HG03097 (cell line): ENCODE measurements around the gene RRP15.

Experiments used
- ATAC-seq: cut with Tn5 transposase; IDR thresholded peaks from one replicate; pipeline ENCODE4 v1.9.1; 2021; ENCODE audit not compliant: unreplicated experiment, low FRiP score

Gene RRP15, protein sequence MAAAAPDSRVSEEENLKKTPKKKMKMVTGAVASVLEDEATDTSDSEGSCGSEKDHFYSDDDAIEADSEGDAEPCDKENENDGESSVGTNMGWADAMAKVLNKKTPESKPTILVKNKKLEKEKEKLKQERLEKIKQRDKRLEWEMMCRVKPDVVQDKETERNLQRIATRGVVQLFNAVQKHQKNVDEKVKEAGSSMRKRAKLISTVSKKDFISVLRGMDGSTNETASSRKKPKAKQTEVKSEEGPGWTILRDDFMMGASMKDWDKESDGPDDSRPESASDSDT

DNA sequence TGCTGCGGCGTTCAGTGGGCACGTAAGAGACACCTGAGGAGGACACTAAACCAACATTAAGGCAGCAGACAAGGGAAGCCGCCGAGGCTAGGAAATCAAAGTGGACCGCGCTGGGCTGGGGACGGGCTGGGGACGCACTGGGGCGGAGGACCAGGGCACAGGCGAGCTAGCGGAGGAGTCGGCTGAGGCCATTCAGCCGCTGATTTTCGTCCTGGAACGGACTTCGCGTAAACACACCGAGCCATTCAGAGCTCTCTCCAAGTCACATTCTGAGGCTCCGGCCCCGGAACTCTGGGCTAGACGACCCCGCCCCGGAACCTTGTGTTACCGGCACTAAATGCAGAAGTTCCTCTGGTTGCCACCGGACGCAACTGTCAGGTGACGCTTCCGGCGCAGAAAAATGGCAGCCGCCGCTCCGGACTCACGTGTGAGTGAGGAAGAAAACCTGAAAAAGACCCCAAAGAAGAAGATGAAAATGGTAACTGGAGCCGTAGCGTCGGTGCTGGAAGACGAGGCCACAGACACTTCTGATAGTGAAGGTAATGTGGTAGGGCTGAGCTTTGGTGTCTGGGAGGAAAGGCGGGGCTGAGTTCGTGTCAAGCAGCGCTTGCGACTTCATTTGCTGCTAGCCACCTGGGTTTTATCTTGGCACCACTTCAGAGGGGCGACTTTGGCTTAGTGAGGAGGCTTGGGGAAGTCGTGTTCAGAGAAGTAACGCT, at the start of gene RRP15:
Gene RRP15 (plus strand): TSS at position 377 of the 719 bp plus-strand sequence. CDS start 24 bp downstream, at position 401.
- ATAC-seq, result peak; percentile 99

DNA sequence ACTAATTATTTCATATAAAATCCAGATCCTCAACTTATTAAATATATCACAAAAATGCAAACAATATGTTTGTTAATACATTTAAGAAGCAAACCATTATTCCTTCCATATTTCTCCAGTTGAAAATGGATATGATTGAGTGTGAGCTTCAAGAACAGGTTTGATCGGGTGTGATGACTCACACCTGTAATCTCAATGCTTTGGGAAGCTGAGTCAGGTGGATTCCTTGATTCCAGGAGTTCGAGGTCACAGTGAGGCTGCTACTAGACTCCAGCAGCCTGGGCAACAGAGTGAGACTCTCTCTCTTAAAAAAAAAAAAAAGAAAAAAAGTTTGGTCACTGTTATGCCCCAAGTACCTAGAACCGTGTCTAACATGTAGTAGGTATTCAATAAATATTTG, 42.9 kb upstream of the RRP15 start:
- no peak for ATAC-seq

DNA sequence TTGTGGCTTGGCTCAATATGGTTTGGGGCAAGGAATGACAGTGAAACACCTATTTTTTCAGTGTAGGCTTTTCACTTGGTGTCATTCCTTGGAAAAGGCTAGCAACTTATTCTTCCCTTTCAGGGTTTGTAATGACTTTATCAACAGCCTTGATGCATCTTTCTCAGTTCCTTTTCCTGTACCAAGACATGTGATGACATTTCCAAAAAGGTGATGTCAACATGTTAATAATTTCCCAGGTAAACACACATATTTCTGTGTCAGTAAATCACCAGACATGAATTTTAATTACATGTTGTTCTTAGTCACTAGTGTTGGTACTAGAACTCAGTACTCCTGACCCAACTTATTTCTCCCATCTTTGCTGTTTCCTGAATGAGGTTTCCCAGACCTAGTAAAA, 37.8 kb upstream of the RRP15 start:
- ATAC-seq, result no peak

DNA sequence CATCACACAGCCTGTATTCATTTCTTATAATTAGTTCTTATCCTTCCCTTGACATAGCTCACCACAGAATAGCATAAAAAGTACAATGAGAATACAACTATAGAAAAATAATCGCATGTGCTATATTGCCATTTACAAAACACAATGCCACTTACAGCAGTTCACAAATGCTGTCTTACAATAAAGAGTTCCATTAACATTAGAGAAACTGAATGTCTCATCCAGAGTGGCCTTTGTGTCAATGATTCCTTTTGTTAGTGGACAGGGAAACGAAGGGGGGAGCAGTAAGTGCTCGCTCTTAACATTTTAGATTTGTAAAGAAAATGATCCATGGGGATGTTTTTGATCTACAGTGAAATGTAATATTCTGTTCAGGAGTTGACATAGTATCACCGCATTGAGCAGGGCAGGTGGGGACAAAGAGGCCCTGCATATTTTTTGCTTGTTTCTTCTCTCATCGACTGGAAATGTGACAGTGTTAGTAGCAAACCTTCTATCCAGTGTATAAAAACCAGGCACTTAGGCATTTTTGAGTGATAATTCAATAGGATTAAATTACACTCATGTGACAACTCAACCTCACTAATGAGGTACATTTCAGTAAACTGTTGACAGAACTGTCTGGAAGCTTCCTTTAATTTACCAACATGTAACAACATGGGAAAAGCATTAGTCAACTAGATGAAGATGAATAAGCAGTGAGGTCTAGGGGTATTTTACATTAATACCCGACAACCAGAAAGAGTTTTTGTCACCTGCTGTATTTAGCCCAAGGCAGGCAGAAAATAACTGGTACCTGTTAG, 35.6 kb upstream of the RRP15 start:
- ATAC-seq, result no peak

DNA sequence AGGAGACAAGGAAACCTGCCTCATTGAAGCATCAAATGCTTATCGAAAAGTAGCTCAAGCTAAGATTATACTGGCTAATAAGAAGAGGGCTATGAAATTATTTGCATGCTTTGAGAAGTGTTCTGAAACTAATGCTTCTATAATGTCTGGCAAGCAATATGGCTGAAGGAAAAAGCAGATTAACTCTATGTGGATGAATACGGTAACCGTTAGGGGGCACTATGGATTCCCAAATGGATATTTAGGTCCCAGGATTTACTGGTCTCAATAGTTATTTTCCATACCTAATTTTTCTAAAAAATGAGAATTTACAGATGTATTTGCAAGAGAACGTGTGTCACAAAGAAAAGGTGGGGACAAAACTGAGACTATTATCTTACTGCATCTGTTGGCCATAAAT, 34.6 kb upstream of the RRP15 start:
- ATAC-seq, result no peak

DNA sequence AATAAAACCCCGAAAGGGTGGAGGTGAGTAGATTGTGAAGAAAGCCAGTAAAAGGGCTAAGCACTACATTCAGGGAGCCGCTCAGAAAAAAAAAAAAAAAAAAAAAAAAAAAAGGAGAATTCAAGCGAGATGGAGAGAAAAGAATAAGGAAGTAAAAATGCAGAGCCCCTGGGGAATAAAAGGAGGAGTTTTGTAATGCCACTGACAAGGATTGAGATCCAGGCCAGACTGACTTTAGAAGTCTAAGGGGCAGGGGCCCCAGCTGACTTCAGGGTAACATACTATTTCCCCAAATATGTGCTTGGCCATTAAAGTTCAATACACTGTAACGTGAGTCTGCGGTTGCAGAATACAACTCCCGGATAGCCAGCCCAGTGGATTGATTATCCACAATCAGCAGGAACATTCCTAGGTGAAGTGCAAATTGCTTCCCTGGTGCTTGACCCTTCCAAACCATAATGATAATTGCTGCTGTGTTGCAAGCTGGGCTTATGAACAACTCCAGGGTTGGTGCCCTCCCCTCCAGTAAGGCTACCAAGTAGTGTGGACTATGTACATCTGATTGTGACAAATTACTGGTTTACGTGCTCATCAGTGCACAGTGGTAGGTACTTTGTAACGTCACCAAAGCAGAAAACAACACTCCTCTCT, 30.7 kb upstream of the RRP15 start:
- ATAC-seq, result no peak

DNA sequence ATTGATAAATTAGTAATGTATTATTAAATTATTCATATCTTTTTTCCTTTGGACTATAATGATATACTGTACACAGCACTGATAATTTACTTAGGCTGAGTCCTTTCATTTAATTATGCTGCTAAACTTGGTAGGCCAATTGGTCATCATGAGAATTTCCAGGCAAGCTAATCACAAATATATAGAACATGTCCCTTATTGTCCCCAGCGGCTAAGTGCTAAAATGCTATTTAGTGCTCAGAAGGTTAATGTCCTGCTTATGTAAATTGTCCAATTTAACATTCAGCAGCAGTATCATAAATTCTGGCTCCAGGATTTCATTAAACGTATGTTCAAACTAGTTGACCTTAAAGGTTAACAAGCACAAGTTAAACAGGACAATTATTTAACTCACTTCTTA, 30.0 kb upstream of the RRP15 start:
- no peak for ATAC-seq

DNA sequence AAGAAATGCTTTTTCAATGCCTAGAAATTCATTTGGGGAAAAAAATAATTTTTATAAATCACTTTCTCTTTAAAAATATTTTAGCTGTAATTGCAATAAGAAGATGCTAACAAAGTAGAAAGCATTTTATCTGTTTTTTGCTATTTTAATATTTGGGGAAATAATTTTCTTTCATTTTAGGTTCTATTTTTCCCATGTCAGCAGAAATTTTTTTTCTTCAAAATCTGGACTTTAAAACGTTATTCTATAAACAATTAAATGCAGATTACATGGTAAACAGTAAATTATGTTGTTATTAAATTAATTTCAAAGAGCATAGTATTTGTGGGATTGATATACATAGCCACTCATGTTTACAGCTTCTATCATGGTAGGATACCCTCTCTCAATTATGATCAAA, 27.7 kb upstream of the RRP15 start:
- no peak for ATAC-seq

DNA sequence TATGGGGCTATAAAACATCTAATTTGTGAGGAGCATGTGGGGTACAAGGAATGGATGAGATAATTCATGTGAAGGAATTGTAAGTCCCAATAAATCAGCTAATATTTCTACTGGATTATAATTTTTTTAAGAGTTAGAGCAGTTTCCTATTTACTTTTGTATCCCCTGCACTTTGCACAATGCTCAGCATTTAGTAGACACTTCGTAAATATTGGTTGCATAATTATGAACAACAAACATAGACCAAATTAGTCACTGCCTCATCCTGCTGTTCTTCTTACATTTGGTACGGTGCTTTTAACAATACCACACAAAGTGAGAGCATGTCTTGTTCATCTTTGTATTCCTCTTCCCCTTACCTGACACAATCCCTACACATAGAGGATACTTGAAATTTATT, 27.1 kb upstream of the RRP15 start:
- ATAC-seq, result no peak

DNA sequence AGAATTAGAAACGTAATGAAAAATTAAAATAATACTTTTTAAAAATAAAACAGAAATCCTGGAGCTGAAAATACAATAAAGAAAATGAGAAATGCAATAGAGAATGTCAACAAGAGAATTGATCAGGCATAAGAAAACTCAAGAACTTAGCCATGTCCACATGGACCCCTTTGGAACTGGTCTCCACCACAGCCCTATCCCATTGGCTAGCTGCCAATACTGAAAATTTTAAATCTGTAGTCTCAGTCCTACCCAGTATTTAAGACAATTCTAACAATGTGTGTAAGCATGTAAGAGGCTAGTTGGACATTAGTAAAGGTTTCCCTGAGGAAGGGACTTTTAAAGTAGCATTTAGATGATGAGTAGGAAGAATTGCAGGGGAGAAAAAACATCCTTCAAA, 25.8 kb upstream of the RRP15 start:
- no peak for ATAC-seq

DNA sequence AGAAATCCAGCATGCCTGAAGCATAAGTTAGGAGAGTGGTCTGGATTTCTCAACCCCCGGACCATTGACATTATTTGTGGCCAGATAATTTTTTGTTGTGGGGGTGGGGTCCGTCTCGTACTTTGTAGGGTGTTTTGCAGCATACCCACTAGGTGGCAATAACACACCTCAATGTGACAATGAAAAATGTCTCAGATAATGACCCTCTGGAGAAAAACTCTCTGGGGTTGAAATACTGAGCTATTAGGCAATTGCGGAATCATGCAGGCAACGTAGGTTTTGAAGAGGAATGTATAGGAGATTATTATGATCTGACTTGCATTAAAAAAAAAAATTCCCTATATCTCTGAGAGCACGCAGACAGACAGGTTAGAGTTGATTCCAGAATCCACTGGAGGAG, 25.3 kb upstream of the RRP15 start:
- no peak for ATAC-seq

DNA sequence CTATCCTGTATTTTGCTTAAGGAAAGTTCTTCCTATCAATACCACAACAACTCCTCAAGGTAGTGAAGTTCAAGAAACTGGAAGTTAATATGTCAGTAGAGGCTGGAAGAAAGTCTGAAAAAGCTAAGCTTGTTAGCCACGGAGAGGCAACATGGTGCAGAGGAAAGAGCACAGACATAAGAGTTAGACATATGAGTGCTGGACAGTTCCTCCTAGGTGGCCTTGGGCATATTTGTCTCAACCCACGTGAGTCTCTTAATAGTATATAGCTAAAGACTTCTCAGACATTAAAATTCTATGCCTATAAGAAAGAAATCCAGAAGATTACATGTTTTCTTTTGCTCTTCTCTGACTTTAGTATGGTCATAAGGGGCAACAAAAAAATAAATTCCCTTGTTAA, 22.8 kb upstream of the RRP15 start:
- no peak for ATAC-seq

DNA sequence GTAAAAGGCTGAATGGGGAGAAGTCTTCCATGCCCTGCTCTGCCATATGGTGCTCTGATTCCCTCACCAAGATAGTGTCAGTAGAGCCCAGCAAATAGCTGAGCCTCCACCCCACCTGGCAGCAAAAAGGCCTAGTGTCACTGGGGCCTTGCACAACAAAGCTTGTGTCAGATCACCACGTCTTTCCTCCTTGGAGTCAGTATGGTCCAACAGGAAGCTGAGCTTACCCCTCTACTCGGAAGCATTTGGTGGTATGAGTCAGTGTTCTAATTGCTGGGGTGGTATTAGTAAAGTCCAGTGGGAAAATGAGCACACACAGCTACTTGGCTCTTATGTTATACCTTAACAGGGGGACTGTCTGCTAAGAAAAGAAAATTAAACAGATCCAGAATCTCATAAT, 18.7 kb upstream of the RRP15 start:
- ATAC-seq, result no peak

DNA sequence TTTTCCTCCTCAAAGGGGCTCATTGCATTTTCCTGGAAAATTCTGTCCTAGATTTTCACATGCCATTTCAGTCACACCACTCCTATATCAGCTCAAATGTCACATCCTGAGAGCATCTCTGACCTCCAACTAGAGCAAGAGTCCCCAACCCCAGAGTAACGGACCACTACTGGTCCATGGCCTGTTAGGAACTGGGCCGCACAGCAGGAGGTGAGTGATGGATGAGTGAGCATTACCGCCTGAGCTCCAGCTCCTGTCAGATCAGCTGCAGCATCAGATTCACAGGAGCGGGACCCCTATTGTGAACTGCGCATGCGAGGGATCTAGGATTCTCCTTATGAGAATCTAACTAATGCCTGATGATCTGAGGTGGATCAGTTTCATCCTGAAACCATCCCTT, 12.7 kb upstream of the RRP15 start:
- ATAC-seq, result no peak

DNA sequence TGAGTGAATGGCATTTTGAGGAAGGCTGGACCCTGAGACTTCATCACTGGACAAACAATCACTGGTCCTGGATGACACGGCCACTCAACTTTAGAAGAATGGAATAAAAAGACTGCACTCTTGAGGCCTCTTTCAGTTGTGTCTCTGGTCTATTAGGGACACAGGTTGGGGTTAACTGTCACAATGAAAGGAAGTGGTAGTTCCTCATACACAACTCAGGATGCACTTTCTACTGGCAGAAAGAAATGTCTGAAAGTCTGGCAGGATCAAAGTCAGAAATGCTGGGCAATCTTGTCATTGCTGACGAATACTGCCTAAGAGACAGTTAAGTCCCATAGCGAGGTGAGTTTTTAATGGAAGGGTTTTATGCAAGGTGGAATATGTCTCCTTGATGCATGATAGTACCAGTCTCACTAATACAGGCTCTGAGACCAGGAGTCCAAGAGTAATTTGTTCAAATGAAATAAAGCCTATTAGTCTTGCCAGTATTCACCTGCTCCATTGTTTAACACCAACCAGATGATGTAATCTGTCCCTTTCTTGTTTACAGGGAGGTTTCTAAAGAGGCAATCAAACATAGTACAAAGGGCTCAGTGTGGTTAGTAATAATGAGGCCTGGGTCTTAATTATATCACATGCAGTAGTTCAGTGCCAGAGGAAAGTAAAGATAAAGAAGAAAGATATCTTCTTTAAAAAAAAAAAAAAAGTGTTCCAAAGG, 11.2 kb upstream of the RRP15 start:
- ATAC-seq, result no peak

DNA sequence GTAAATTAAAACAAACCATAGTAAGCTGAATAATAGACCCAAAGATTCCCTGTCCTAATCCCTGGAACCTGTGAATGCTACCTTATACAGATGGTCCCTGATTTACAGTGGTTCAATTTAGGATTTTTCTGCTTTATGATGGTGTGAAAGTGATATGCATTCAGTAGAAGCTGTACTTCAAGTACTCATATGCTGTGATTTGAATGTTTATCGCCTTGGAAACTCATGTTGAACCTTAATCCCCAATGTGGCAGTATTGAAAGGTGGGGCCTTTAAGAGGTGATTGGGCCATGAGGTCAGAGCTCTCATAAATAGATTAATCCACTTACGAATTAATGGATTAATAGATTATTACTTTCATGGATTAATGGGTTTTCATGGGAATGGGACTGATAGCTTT, 10.6 kb upstream of the RRP15 start:
- ATAC-seq, result no peak

DNA sequence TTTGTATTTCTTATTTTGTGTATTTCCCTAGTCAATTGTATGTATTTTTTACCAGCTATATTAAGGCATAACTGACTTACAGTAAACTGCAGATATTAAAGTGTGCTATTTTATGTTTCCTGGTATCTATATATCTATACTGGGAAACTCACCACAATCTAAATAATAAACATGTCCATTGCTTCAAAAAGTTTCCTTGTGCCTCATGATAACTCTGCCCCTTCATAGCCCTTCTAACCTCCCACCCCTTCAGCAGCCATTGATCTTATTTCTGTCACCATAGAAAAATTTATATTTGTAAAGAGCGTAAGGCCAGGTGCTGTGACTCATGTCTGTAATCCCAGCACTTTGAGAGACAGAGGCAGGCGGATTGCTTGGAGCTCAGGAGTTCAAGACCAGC, 9.3 kb upstream of the RRP15 start:
- no peak for ATAC-seq

DNA sequence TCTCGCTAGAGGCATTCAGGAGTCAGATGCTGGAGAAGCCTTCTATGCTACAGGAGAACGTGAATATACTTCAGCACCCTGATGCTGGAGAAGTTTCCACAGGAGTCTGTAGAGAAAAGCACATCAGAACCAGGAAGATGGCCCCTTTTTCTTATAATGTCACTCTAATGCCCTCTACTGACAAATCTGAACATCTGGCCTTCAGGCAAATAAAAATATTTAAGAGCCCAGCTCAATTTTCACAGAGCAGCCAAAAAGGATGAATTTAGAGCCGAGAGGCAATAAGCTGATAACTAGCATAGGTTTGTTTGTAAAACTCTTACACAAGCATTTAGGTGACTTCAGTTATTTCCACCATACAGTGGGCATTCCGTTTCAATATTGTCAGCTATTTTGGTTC, 3.8 kb upstream of the RRP15 start:
- ATAC-seq, result no peak

DNA sequence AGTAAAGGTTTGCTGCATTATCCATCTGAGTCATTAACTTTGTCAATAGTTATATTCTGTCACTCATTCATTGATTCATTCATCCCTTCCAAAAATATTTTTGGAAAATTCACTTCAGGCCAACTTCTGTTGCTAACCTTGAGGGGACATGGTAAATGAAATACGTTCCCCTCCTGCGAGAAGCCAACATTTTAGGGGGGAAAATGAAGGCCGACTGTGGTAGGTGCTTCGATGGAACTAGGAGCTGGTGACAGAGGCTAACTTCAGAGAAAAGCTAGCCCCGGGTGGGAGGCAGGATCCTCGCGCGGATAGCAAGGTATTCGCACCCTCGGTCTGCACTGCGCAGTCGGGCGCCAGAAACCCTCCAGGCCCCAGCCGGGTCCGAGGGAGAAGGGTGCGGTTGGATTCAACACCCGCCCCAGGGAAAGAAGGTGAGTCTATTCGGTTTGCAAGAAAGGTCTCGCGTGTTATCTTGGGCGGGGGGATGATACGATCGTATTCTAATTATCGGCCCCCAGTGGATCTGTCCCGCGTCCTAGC, 646 bp upstream of the RRP15 start:
- ATAC-seq, result peak; percentile 12

DNA sequence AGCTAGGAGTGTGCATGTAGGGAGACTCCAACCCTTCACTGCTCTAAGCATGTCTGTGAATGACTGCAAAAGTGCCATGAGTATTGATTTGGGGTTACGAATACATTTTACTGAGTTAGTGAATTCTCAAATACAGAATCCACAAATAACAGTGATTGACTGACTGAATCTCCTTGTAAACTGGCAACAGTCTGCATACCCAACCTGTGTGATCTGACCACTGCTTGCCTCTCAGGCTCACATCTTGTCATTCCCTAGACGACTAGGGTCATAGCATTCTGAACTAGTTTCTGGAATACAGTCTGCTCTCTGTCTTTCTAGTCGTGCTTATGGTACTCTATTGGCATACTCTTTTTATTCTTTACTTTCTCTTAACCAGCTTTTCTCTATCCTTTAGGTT, 7.4 kb downstream of the RRP15 start:
- ATAC-seq, result no peak
